Measurements from ENCODE around the gene PLA2G1B.

DNA sequence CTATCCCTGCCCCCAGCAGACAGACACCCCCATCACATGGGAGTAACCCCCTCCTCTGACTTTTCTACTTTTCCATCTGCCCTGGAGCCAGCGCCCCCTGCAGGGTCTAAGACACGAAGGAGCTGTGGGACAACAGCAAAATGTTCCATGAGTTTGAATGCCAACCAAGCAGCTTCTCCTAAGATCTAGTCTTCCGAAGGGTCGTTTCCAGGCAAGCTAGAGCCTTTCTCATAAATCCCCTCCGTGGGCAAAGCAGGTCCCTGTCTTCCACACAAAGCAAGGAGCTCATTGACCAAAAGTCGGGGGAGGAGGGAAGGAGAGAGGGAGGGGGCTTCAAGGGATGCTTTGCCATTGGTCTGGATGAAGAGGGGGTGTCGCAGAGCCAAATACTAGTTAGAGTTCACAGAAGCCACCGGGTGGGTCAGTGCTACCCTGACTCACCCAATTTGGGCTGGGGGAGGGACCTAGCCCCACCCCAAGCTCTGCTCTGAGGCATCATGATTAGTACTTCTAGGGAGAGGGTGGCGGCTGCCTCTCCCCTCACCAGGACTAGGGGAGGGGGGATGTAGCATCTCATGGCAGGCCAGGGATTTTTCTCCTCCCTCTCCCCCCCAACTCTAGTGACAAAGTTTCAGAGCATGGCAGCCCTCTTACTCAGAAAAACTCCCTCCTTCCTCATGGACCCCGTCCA lies 39.8 kb upstream of the PLA2G1B start:
- TF ChIP-seq, protein P1, sequence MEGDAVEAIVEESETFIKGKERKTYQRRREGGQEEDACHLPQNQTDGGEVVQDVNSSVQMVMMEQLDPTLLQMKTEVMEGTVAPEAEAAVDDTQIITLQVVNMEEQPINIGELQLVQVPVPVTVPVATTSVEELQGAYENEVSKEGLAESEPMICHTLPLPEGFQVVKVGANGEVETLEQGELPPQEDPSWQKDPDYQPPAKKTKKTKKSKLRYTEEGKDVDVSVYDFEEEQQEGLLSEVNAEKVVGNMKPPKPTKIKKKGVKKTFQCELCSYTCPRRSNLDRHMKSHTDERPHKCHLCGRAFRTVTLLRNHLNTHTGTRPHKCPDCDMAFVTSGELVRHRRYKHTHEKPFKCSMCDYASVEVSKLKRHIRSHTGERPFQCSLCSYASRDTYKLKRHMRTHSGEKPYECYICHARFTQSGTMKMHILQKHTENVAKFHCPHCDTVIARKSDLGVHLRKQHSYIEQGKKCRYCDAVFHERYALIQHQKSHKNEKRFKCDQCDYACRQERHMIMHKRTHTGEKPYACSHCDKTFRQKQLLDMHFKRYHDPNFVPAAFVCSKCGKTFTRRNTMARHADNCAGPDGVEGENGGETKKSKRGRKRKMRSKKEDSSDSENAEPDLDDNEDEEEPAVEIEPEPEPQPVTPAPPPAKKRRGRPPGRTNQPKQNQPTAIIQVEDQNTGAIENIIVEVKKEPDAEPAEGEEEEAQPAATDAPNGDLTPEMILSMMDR (IDR thresholded peaks at IDR 0.05), result no peak
- TF ChIP-seq POLR2A (IDR thresholded peaks at IDR 0.05), result no peak

All from gastroesophageal sphincter (tissue), 3 donors.